ENCODE measurements around the gene BLM. TPM values are rescaled to one million over a fixed set of nuclear protein-coding genes. Genes with fewer than 3 reads are reported as not detected.
"Not testable (repeated sequence)": the region's sequence is repeated elsewhere in the genome, so short reads cannot be mapped to it uniquely, and the experiment has no call there.

The BLM gene
- total RNA-seq, 4 donors from 2014 or later = 11.6 to 18.2 (median 14.5) TPM

- Histone ChIP-seq H3K36me3 (no peaks in the 10 kb centered on the region), H3K27me3 (no peaks in the 10 kb centered on the region), H3K9me3 (no peaks in the 10 kb centered on the region), H3K4me1 (no peaks in the 10 kb centered on the region), H3K4me3 (no peak overlapping the region), H3K27ac (no peak overlapping the region)
- intact Hi-C loops (cut with DNase I; ENCODE audit: low total_unique reads) (no loop called here), in situ Hi-C loops (cut with MboI; ENCODE audit: low sequenced_read_pairs in 4 of 4) (no loop called here)
- no peak for DNase-seq
- no peak for ATAC-seq
- no peak for TF ChIP-seq POLR2A (IDR thresholded peaks at IDR 0.05)
- TF ChIP-seq CTCF (IDR thresholded peaks at IDR 0.05 in 4 of 5, conservative IDR thresholded peaks at IDR 0.05 in 1 of 5) = no peak
These were observed 106.4 kb downstream of the BLM start for GRCh38 chr15:90823455-90823974.

GRCh38 chr15:90825115-90825899 lies 108.2 kb downstream of the BLM start:
- H3K36me3 ChIP-seq; in situ Hi-C loops (cut with MboI; ENCODE audit: low sequenced_read_pairs in 4 of 4); H3K27me3 ChIP-seq; H3K4me3 ChIP-seq; ATAC-seq; DNase-seq; H3K27ac ChIP-seq; H3K4me1 ChIP-seq; H3K9me3 ChIP-seq; intact Hi-C loops (cut with DNase I; ENCODE audit: low total_unique reads): not testable (repeated sequence)

GRCh38 chr15:90826206-90826885 lies 109.2 kb downstream of the BLM start:
- H3K4me3 ChIP-seq; H3K27ac ChIP-seq; ATAC-seq; DNase-seq; in situ Hi-C loops (cut with MboI; ENCODE audit: low sequenced_read_pairs in 4 of 4); H3K36me3 ChIP-seq; intact Hi-C loops (cut with DNase I; ENCODE audit: low total_unique reads); H3K4me1 ChIP-seq; H3K27me3 ChIP-seq; H3K9me3 ChIP-seq: not testable (repeated sequence)

- intact Hi-C loops (cut with DNase I; ENCODE audit: low total_unique reads) = no loop called here
- H3K4me1 ChIP-seq = no peaks in the 10 kb centered on the region
- in situ Hi-C loops (cut with MboI; ENCODE audit: low sequenced_read_pairs in 4 of 4) = no loop called here
- no peak for TF ChIP-seq POLR2A (IDR thresholded peaks at IDR 0.05)
- no peak for TF ChIP-seq CTCF (IDR thresholded peaks at IDR 0.05 in 4 of 5, conservative IDR thresholded peaks at IDR 0.05 in 1 of 5)
- no peak overlapping the region for H3K4me3 ChIP-seq
- H3K27ac ChIP-seq = no peak overlapping the region
- H3K27me3 ChIP-seq = no peaks in the 10 kb centered on the region
- no peak for DNase-seq
- no peaks in the 10 kb centered on the region for H3K36me3 ChIP-seq
- H3K9me3 ChIP-seq = no peaks in the 10 kb centered on the region
- ATAC-seq = no peak
These were observed 109.8 kb downstream of the BLM start for GRCh38 chr15:90826886-90827435.

GRCh38 chr15:90828111-90828510 lies 111.0 kb downstream of the BLM start:
- Histone ChIP-seq H3K36me3 (no peaks in the 10 kb centered on the region), H3K27me3 (no peaks in the 10 kb centered on the region), H3K9me3 (no peaks in the 10 kb centered on the region), H3K27ac (no peak overlapping the region), H3K4me3 (no peak overlapping the region), H3K4me1 (no peaks in the 10 kb centered on the region)
- in situ Hi-C loops (cut with MboI; ENCODE audit: low sequenced_read_pairs in 4 of 4) = no loop called here
- no peak for TF ChIP-seq POLR2A (IDR thresholded peaks at IDR 0.05)
- no peak for TF ChIP-seq CTCF (IDR thresholded peaks at IDR 0.05 in 4 of 5, conservative IDR thresholded peaks at IDR 0.05 in 1 of 5)
- ATAC-seq (no peak), DNase-seq (no peak)
- intact Hi-C loops (cut with DNase I; ENCODE audit: low total_unique reads) = no loop called here
